Neural cell (in vitro differentiated cells): Measurements from ENCODE around the gene CAMKV. TPM values are rescaled to one million over a fixed set of nuclear protein-coding genes. Genes with fewer than 3 reads are reported as not detected.

Experiments
- H2AFZ ChIP-seq: fragments of 200-600, 300-800 bp; sonication (generic), shearing (Covaris generic); 2 replicates; pipeline ENCODE4 v1.6.0; 2014; ENCODE audit warnings: low read depth, mild to moderate bottlenecking, antibody characterized with exemption, low read length, moderate library complexity
- H3F3A ChIP-seq: fragments of 200-600 bp; shearing (Covaris generic); 2 replicates; pipeline ENCODE4 v1.6.1; 2016; ENCODE audit warnings: mild to moderate bottlenecking, moderate library complexity, mixed read lengths, antibody characterized with exemption, low read length; ENCODE audit not compliant: insufficient read depth, poor library complexity, severe bottlenecking
- H3K27ac ChIP-seq: fragments of 200-600, 300-800 bp; sonication (generic), shearing (Covaris generic); 2 replicates; pipeline ENCODE4 v1.5.1; 2014; ENCODE audit warnings: mild to moderate bottlenecking, low read length, moderate library complexity
- H3K27me3 ChIP-seq: fragments of 300-800, 200-600 bp; sonication (generic), shearing (Covaris generic); 2 replicates; pipeline ENCODE4 v1.6.0; 2014; ENCODE audit warnings: mild to moderate bottlenecking, low read depth, low read length, moderate library complexity; ENCODE audit not compliant: insufficient read depth
- H3K36me3 ChIP-seq: fragments of 300-800, 200-600 bp; sonication (generic), shearing (Covaris generic); 2 replicates; pipeline ENCODE4 v1.5.1; 2014; ENCODE audit warnings: mild to moderate bottlenecking, antibody characterized with exemption, low read length, moderate library complexity; ENCODE audit not compliant: insufficient read depth
- H3K4me2 ChIP-seq: fragments of 300-800, 200-600 bp; sonication (generic), shearing (Covaris generic); 2 replicates; pipeline ENCODE4 v1.6.0; 2014; ENCODE audit warnings: mild to moderate bottlenecking, low read length
- H3K4me3 ChIP-seq: fragments of 300-800, 200-600 bp; sonication (generic), shearing (Covaris generic); 2 replicates; pipeline ENCODE4 v1.5.1; 2014; ENCODE audit warnings: mild to moderate bottlenecking, low read length, moderate library complexity
- H3K79me2 ChIP-seq: fragments of 200-600 bp; shearing (Covaris generic); replicated peaks from 2 replicates; pipeline ENCODE4 v1.6.0; 2014; ENCODE audit warnings: mild to moderate bottlenecking, low read length, moderate library complexity; ENCODE audit not compliant: insufficient read depth
- H3K9ac ChIP-seq: fragments of 300-800, 200-600 bp; sonication (generic), shearing (Covaris generic); 2 replicates; pipeline ENCODE4 v1.6.1; 2016; ENCODE audit warnings: mild to moderate bottlenecking, low read length, mixed read lengths
- H3K9me2 ChIP-seq: fragments of 200-600 bp; shearing (Covaris generic); 2 replicates; pipeline ENCODE4 v1.6.1; 2016; ENCODE audit warnings: mild to moderate bottlenecking, low read length, mixed read lengths; ENCODE audit not compliant: insufficient read depth
- H3K9me3 ChIP-seq: fragments of 200-600, 300-800 bp; sonication (generic), shearing (Covaris generic); 2 replicates; pipeline ENCODE4 v1.6.1; 2016; ENCODE audit warnings: mild to moderate bottlenecking, mixed run types, low read length, moderate library complexity, mixed read lengths
- H4K20me1 ChIP-seq: fragments of 200-600 bp; shearing (Covaris generic); 2 replicates; pipeline ENCODE4 v1.6.1; 2016; ENCODE audit warnings: mild to moderate bottlenecking, mixed run types; ENCODE audit not compliant: insufficient read depth
- CTCF ChIP-seq: fragments of 450-650 bp; IDR thresholded peaks from 2 replicates; pipeline ENCODE4 v1.5.1; 2014; ENCODE audit warnings: antibody characterized with exemption, mild to moderate bottlenecking, moderate library complexity; ENCODE audit not compliant: poor library complexity, severe bottlenecking
- EP300 ChIP-seq: fragments of 450-650 bp; conservative IDR thresholded peaks from 2 replicates; pipeline ENCODE4 v1.6.1; 2014; ENCODE audit warnings: antibody characterized with exemption, mild to moderate bottlenecking, moderate library complexity; ENCODE audit not compliant: poor library complexity, severe bottlenecking
- EZH2 ChIP-seq: fragments of 200-600, 300-800 bp; shearing (Covaris generic), sonication (generic); IDR thresholded peaks from 2 replicates; pipeline ENCODE4 v1.6.1; 2014; ENCODE audit warnings: antibody characterized with exemption, low read length, borderline replicate concordance, mild to moderate bottlenecking; ENCODE audit not compliant: insufficient read depth, poor library complexity, severe bottlenecking
- MXI1 ChIP-seq: fragments of 450-650 bp; conservative IDR thresholded peaks from 2 replicates; pipeline ENCODE4 v1.6.1; 2014; ENCODE audit warnings: antibody characterized with exemption, mild to moderate bottlenecking; ENCODE audit not compliant: poor library complexity, severe bottlenecking
- POLR2AphosphoS5 ChIP-seq: IDR thresholded peaks from 2 replicates; pipeline ENCODE4 v1.6.1; 2012
- RAD21 ChIP-seq: fragments of 450-650 bp; conservative IDR thresholded peaks from 2 replicates; pipeline ENCODE4 v1.6.1; 2014; ENCODE audit warnings: antibody characterized with exemption, mild to moderate bottlenecking, moderate library complexity
- REST ChIP-seq: IDR thresholded peaks from 2 replicates; pipeline ENCODE4 v1.6.1; 2012; ENCODE audit warnings: borderline replicate concordance
- SMC3 ChIP-seq: fragments of 450-650 bp; conservative IDR thresholded peaks from 2 replicates; pipeline ENCODE4 v1.6.1; 2014; ENCODE audit warnings: antibody characterized with exemption, mild to moderate bottlenecking, moderate library complexity; ENCODE audit not compliant: poor library complexity
- TAF1 ChIP-seq: IDR thresholded peaks from 2 replicates; pipeline ENCODE4 v1.6.1; 2012; ENCODE audit warnings: low read depth
- polyA plus RNA-seq: library from polyadenylated mRNA; depleted of rRNA; stranded (reverse); fragments of >200 nt; gene quantifications from 2 replicates; pipeline ENCODE4 v1.2.3, GENCODE V29; 2014

CAMKV gene
- polyA plus RNA-seq, 1 donor from 2014 or later = 293 TPM

- H3K27ac ChIP-seq = no peak overlapping the region
- no peak overlapping the region for H3K4me2 ChIP-seq
- no peaks in the 10 kb centered on the region for H3K9me2 ChIP-seq
- no peaks in the 10 kb centered on the region for H3F3A ChIP-seq
- H3K36me3 ChIP-seq = no peaks in the 10 kb centered on the region
- H3K4me3 ChIP-seq = no peak overlapping the region
- no peak for TF ChIP-seq CTCF
- TF ChIP-seq EP300 = no peak
- TF ChIP-seq EZH2 = no peak
- no peak for TF ChIP-seq SMC3
- no peak for TF ChIP-seq POLR2AphosphoS5
- TF ChIP-seq TAF1 = no peak
- no peak for TF ChIP-seq RAD21
- TF ChIP-seq MXI1 = no peak
- no peak for TF ChIP-seq REST
- H2AFZ ChIP-seq = no peak overlapping the region
- H4K20me1 ChIP-seq = no peaks in the 10 kb centered on the region
- no peak overlapping the region for H3K9ac ChIP-seq
- H3K27me3 ChIP-seq = no peaks in the 10 kb centered on the region
- H3K9me3 ChIP-seq = no peaks in the 10 kb centered on the region
- H3K79me2 ChIP-seq = no peaks in the 10 kb centered on the region
Observed at GRCh38 chr3:49841806-49842205, 27.9 kb downstream of the CAMKV start.

GRCh38 chr3:49841126-49841696 is 28.5 kb downstream of the CAMKV start:
- H3K27me3 ChIP-seq = no peaks in the 10 kb centered on the region
- H2AFZ ChIP-seq = no peak overlapping the region
- H3K9me2 ChIP-seq = no peaks in the 10 kb centered on the region
- no peaks in the 10 kb centered on the region for H3F3A ChIP-seq
- H3K79me2 ChIP-seq = no peaks in the 10 kb centered on the region
- no peak overlapping the region for H3K9ac ChIP-seq
- no peak overlapping the region for H3K4me2 ChIP-seq
- H4K20me1 ChIP-seq = no peaks in the 10 kb centered on the region
- H3K9me3 ChIP-seq = no peaks in the 10 kb centered on the region
- TF ChIP-seq RAD21 = peak; percentile 62
- TF ChIP-seq CTCF = peak; percentile 56
- TF ChIP-seq EZH2 = no peak
- TF ChIP-seq REST = no peak
- peak; percentile 65 for TF ChIP-seq SMC3
- no peaks in the 10 kb centered on the region for H3K36me3 ChIP-seq
- no peak overlapping the region for H3K27ac ChIP-seq
- no peak overlapping the region for H3K4me3 ChIP-seq
